CD4-positive, CD25-positive, alpha-beta regulatory T cell (primary cell): ENCODE results near the gene DNAJC17. TPM values are rescaled to one million over a fixed set of nuclear protein-coding genes. Genes with fewer than 3 reads are reported as not detected.

Experiments used
- ATAC-seq, 2 donors: fragments of 150-1000 bp; cut with Tn5 transposase; one replicate each; pipeline ENCODE4 v1.10.0; 2021; ENCODE audit warnings: low read depth in 2 of 2, moderate number of reproducible peaks in 2 of 2, moderate library complexity in 1 of 2
- DNase-seq, 3 donors: peaks; one replicate each; pipeline versions ENCODE4 v3.0.0 to v3.0.0-alpha.2; 2012 to 2022; ENCODE audit warnings: mixed read lengths in 1 of 3
- H3K27ac ChIP-seq: one replicate; pipeline ENCODE4 v1.7.0; 2013; ENCODE audit warnings: mild to moderate bottlenecking, low read length; ENCODE audit not compliant: insufficient read depth, poor library complexity, severe bottlenecking
- H3K27me3 ChIP-seq: one replicate; pipeline ENCODE4 v1.7.0; 2013; ENCODE audit warnings: low read length; ENCODE audit not compliant: control insufficient read depth, insufficient read depth
- H3K36me3 ChIP-seq: one replicate; pipeline ENCODE4 v1.7.0; 2013; ENCODE audit warnings: mild to moderate bottlenecking, low read length, moderate library complexity; ENCODE audit not compliant: control insufficient read depth, insufficient read depth
- H3K4me1 ChIP-seq: 2 replicates; pipeline ENCODE4 v1.7.0; 2013; ENCODE audit warnings: mild to moderate bottlenecking, low read length; ENCODE audit not compliant: insufficient read depth, control insufficient read depth, poor library complexity, severe bottlenecking
- H3K4me3 ChIP-seq: one replicate; pipeline ENCODE4 v1.7.0; 2013; ENCODE audit warnings: low read depth, mild to moderate bottlenecking, low read length, moderate library complexity
- H3K9me3 ChIP-seq, 2 experiments: 1 replicate in 1 of 2; 2 replicates in 1 of 2; pipeline ENCODE4 v1.7.0; 2013; ENCODE audit warnings: low read length in 2 of 2, mild to moderate bottlenecking in 1 of 2, moderate library complexity in 1 of 2; ENCODE audit not compliant: control insufficient read depth in 2 of 2
- H3K27ac Mint-ChIP-seq, 3 donors: one replicate each; pipeline ENCODE4 v1.8.0; 2020 to 2022; ENCODE audit warnings: mild to moderate bottlenecking in 3 of 3, mixed read lengths in 3 of 3, moderate library complexity in 2 of 3
- H3K27me3 Mint-ChIP-seq: one replicate; pipeline ENCODE4 v1.8.0; 2022; ENCODE audit warnings: mild to moderate bottlenecking, mixed read lengths
- H3K36me3 Mint-ChIP-seq: one replicate; pipeline ENCODE4 v1.8.0; 2020; ENCODE audit warnings: mixed read lengths
- H3K4me1 Mint-ChIP-seq, 4 donors: one replicate each; pipeline ENCODE4 v1.8.0; 2020 to 2022; ENCODE audit warnings: mixed read lengths in 4 of 4, mild to moderate bottlenecking in 1 of 4
- H3K4me3 Mint-ChIP-seq, 4 donors: one replicate each; pipeline ENCODE4 v1.8.0; 2020 to 2022; ENCODE audit warnings: mild to moderate bottlenecking in 4 of 4, mixed read lengths in 4 of 4, moderate library complexity in 3 of 4
- H3K9me3 Mint-ChIP-seq, 7 donors: one replicate each; pipeline ENCODE4 v1.8.0; 2020 to 2022; ENCODE audit warnings: mixed read lengths in 7 of 7, mild to moderate bottlenecking in 3 of 7, moderate library complexity in 2 of 7
- polyA plus RNA-seq, 4 donors: library from polyadenylated mRNA; unstranded; fragments of 300-500 nt; fragmentation: Illumina TruSeq; gene quantifications; one replicate each; pipeline ENCODE4 v1.2.3, GENCODE V29; 2021
- total RNA-seq: library from RNA; stranded (reverse); gene quantifications from one replicate; pipeline ENCODE4 v1.2.3, GENCODE V29; 2022

Gene DNAJC17
- 32.6 TPM for total RNA-seq
- 10 to 100 TPM; 23.7 to 32.7 (median 29.4) TPM for polyA plus RNA-seq

GRCh38 chr15:40807028-40807887, at the start of gene DNAJC17, which contains the start of gene ZFYVE19:
Gene DNAJC17, minus strand, starts transcription at chr15:40807473. Its CDS starts 27 bp downstream, at chr15:40807446.
Gene ZFYVE19, plus strand, starts transcription at chr15:40807089. Its CDS starts 501 bp downstream, at chr15:40807590.
- Mint-ChIP-seq H3K27me3 (no peaks in the 10 kb centered on the region), H3K4me3 (peak within 1 kb of the TSS; percentile 97 to 100 (median 98)), H3K36me3 (peaks cover 21% of the 10 kb centered on the region), H3K27ac (peak within 1 kb of the TSS; percentile 96 to 99 (median 99)), H3K9me3 (no peaks in the 10 kb centered on the region), H3K4me1 (peaks cover 5 to 39% (median 25%) of the 10 kb centered on the region in 4 donors)
- Histone ChIP-seq H3K9me3 (no peaks in the 10 kb centered on the region), H3K27ac (peak within 1 kb of the TSS; percentile 94), H3K4me3 (peak within 1 kb of the TSS; percentile 93), H3K36me3 (peaks cover 9% of the 10 kb centered on the region), H3K4me1 (peaks cover 16% of the 10 kb centered on the region), H3K27me3 (no peaks in the 10 kb centered on the region)
- DNase-seq (peak; percentile 92 to 98 (median 92)), ATAC-seq (peak; percentile 98 to 99)

- Histone ChIP-seq H3K27ac (no peak overlapping the region), H3K27me3 (no peaks in the 10 kb centered on the region), H3K4me3 (no peak overlapping the region), H3K4me1 (no peaks in the 10 kb centered on the region), H3K9me3 (no peaks in the 10 kb centered on the region), H3K36me3 (no peaks in the 10 kb centered on the region)
- Mint-ChIP-seq H3K36me3 (peaks cover 3% of the 10 kb centered on the region), H3K4me1 (peaks cover 0 to 13% (median 6%) of the 10 kb centered on the region in 4 donors), H3K27ac (no peak overlapping the region), H3K9me3 (no peaks in the 10 kb centered on the region), H3K27me3 (peaks cover 10% of the 10 kb centered on the region), H3K4me3 (no peak overlapping the region)
- ATAC-seq (no peak), DNase-seq (no peak)
Measured at GRCh38 chr15:40856746-40857145, 49.5 kb upstream of the DNAJC17 start.

- Histone ChIP-seq H3K4me3 (no peak overlapping the region), H3K9me3 (no peaks in the 10 kb centered on the region), H3K27ac (no peak overlapping the region), H3K4me1 (no peaks in the 10 kb centered on the region), H3K27me3 (no peaks in the 10 kb centered on the region), H3K36me3 (no peaks in the 10 kb centered on the region)
- peaks cover 0 to 13% (median 6%) of the 10 kb centered on the region in 4 donors for H3K4me1 Mint-ChIP-seq
- H3K27ac Mint-ChIP-seq = no peak overlapping the region
- peaks cover 10% of the 10 kb centered on the region for H3K27me3 Mint-ChIP-seq
- peaks cover 0 to 2% (median 0%) of the 10 kb centered on the region in 7 donors for H3K9me3 Mint-ChIP-seq
- no peak for DNase-seq
- peaks cover 3% of the 10 kb centered on the region for H3K36me3 Mint-ChIP-seq
- no peak for ATAC-seq
- H3K4me3 Mint-ChIP-seq = no peak overlapping the region
Measured at GRCh38 chr15:40855706-40856234, 48.5 kb upstream of the DNAJC17 start.

GRCh38 chr15:40854161-40854560, 46.9 kb upstream of the DNAJC17 start:
- Histone ChIP-seq H3K9me3 (no peaks in the 10 kb centered on the region), H3K4me3 (no peak overlapping the region), H3K27ac (no peak overlapping the region), H3K4me1 (no peaks in the 10 kb centered on the region), H3K36me3 (no peaks in the 10 kb centered on the region), H3K27me3 (no peaks in the 10 kb centered on the region)
- ATAC-seq = no peak
- Mint-ChIP-seq H3K36me3 (peaks cover 3% of the 10 kb centered on the region), H3K27me3 (peaks cover 8% of the 10 kb centered on the region), H3K27ac (no peak overlapping the region), H3K4me3 (no peak overlapping the region), H3K9me3 (peaks cover 0 to 2% (median 0%) of the 10 kb centered on the region in 7 donors), H3K4me1 (peaks cover 0 to 12% (median 5%) of the 10 kb centered on the region in 4 donors)
- DNase-seq = no peak

GRCh38 chr15:40853241-40853890, 46.1 kb upstream of the DNAJC17 start:
- H3K9me3 Mint-ChIP-seq = peaks cover 0 to 2% (median 0%) of the 10 kb centered on the region in 7 donors
- H3K36me3 Mint-ChIP-seq = peaks cover 3% of the 10 kb centered on the region
- DNase-seq = no peak
- no peaks in the 10 kb centered on the region for H3K9me3 ChIP-seq
- H3K4me1 ChIP-seq = no peaks in the 10 kb centered on the region
- H3K27me3 Mint-ChIP-seq = peaks cover 4% of the 10 kb centered on the region
- peaks cover 0 to 6% (median 3%) of the 10 kb centered on the region in 4 donors for H3K4me1 Mint-ChIP-seq
- no peak overlapping the region for H3K4me3 Mint-ChIP-seq
- ATAC-seq = no peak
- no peak overlapping the region for H3K27ac ChIP-seq
- H3K4me3 ChIP-seq = no peak overlapping the region
- no peaks in the 10 kb centered on the region for H3K27me3 ChIP-seq
- H3K36me3 ChIP-seq = no peaks in the 10 kb centered on the region
- no peak overlapping the region for H3K27ac Mint-ChIP-seq

GRCh38 chr15:40852529-40852928, 45.3 kb upstream of the DNAJC17 start:
- Histone ChIP-seq H3K4me1 (no peaks in the 10 kb centered on the region), H3K27me3 (no peaks in the 10 kb centered on the region), H3K27ac (no peak overlapping the region), H3K36me3 (no peaks in the 10 kb centered on the region), H3K9me3 (no peaks in the 10 kb centered on the region), H3K4me3 (no peak overlapping the region)
- Mint-ChIP-seq H3K4me1 (peaks cover 0 to 7% (median 2%) of the 10 kb centered on the region in 4 donors), H3K9me3 (peaks cover 0 to 2% (median 0%) of the 10 kb centered on the region in 7 donors), H3K36me3 (peaks cover 3% of the 10 kb centered on the region), H3K27me3 (peaks cover 8% of the 10 kb centered on the region), H3K27ac (no peak overlapping the region), H3K4me3 (no peak overlapping the region)
- ATAC-seq (no peak), DNase-seq (no peak)

GRCh38 chr15:40850576-40851112, 43.4 kb upstream of the DNAJC17 start:
- no peak overlapping the region for H3K4me3 Mint-ChIP-seq
- H3K4me3 ChIP-seq = no peak overlapping the region
- ATAC-seq = no peak
- H3K4me1 Mint-ChIP-seq = peaks cover 0 to 14% (median 7%) of the 10 kb centered on the region in 4 donors
- H3K27me3 Mint-ChIP-seq = peaks cover 13% of the 10 kb centered on the region
- H3K27ac ChIP-seq = no peak overlapping the region
- H3K36me3 Mint-ChIP-seq = no peaks in the 10 kb centered on the region
- no peaks in the 10 kb centered on the region for H3K9me3 ChIP-seq
- no peaks in the 10 kb centered on the region for H3K27me3 ChIP-seq
- H3K27ac Mint-ChIP-seq = no peak overlapping the region
- no peaks in the 10 kb centered on the region for H3K36me3 ChIP-seq
- H3K4me1 ChIP-seq = no peaks in the 10 kb centered on the region
- peaks cover 0 to 3% (median 0%) of the 10 kb centered on the region in 7 donors for H3K9me3 Mint-ChIP-seq
- no peak for DNase-seq
